ENCODE data around the gene TIAL1.

DNA sequence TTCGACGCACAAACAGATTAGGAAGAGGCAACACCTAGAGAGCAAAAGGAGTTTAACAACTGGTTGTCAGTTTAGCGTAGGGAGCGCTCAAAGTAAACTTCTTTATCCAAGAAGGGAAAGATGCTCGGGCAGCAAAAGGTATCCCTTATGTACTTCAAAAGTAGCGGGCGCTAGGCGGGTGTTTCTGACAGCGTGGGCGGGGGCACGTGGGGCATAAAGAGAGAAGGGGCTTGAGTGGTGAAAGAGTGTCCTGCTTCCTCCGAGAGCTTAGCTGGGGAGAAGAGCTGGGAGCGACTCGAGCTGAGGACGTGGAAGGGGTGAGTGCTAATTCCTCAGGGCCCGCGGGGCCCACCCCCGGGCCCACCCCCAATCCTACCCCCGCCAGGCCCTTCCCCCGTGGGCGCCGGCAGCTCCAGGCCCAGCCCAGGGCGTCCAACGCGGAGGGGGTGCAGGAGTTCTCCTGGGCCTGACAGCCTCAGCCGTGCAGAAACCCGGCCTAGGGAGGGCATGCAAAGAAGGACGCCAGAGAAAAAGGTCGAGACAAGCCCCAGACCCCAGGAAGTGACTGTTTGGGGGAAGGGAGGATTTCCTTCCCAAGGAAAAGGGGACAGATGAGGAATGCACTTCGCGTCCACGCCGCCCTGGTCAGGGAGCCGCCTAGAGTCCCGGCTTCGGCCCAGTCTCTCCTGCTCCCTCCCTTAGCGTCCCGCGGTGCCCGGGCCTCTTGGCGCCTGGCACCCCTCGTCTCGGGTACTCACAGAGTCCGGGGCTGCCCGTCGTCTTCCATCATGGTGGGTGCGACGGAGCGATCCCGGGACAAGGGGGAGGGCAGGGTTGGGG, 868 bp downstream of the TIAL1 start:
- TF ChIP-seq, protein P1, sequence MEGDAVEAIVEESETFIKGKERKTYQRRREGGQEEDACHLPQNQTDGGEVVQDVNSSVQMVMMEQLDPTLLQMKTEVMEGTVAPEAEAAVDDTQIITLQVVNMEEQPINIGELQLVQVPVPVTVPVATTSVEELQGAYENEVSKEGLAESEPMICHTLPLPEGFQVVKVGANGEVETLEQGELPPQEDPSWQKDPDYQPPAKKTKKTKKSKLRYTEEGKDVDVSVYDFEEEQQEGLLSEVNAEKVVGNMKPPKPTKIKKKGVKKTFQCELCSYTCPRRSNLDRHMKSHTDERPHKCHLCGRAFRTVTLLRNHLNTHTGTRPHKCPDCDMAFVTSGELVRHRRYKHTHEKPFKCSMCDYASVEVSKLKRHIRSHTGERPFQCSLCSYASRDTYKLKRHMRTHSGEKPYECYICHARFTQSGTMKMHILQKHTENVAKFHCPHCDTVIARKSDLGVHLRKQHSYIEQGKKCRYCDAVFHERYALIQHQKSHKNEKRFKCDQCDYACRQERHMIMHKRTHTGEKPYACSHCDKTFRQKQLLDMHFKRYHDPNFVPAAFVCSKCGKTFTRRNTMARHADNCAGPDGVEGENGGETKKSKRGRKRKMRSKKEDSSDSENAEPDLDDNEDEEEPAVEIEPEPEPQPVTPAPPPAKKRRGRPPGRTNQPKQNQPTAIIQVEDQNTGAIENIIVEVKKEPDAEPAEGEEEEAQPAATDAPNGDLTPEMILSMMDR (conservative IDR thresholded peaks at IDR 0.05), result no peak
- no peak for TF ChIP-seq EZH2 (IDR thresholded peaks at IDR 0.05; ENCODE audit: low read depth)
